Stimulated activated CD4-positive, alpha-beta T cell treated with anti-CD3 and anti-CD28 coated beads, Interleukin-15, amount 100 ng/mL, for 48 hours (primary cell): ENCODE measurements around the gene BEST2.

Experiments
- DNase-seq, 2 donors: peaks; one replicate each; pipeline ENCODE4 v3.0.0-alpha.2; 2020; ENCODE audit warnings: low read depth in 2 of 2

Gene BEST2

DNA sequence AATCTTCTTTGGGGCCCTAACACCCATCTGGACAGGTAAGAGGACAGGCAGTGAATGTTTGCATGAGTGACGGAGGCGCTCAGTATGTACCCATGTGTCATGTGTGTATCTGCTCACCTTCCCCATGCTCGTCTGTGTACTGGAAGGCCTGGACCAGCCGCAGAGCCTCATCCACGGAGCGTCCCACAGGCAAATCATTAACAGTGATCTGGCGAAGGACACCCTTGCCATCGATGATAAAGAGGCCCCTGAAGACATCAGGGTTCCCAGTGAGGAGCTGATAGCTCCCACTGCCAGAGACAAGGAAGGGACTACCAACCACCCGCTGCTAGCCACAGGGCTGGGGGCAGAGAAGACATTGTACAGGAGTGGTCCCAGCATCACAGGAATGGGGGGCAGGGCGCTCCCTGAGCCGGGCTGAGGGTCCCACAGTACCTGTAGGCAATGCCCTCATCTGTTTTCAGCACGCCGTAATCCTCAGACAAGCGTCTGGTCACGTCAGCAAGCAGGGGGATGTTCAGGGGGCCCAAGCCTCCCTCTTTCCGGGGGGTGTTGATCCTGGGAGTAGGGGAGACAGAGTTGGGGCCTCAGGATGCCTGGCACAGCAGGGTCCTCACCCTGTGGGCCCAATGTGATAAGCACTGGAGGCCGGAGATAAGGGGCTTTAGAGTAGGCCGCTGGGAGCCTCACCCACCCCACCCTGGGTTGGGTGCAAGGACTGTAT is 48.3 kb downstream of the BEST2 start:
- DNase-seq = no peak

DNA sequence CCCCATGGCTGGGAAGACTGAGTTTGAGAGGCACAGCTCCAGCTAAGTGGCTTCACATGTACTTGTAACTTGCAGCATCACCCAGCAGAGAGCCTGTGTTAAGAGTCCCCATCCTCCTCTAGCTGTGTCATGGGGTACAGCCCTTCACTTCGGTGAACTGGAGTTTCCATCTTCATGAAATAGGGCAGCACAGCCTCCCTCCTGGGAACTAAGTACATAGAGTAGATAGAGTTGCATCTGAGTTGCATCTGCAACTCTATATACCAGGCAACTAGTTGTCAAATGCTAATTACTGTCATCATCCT is 48.8 kb downstream of the BEST2 start:
- no peak for DNase-seq

DNA sequence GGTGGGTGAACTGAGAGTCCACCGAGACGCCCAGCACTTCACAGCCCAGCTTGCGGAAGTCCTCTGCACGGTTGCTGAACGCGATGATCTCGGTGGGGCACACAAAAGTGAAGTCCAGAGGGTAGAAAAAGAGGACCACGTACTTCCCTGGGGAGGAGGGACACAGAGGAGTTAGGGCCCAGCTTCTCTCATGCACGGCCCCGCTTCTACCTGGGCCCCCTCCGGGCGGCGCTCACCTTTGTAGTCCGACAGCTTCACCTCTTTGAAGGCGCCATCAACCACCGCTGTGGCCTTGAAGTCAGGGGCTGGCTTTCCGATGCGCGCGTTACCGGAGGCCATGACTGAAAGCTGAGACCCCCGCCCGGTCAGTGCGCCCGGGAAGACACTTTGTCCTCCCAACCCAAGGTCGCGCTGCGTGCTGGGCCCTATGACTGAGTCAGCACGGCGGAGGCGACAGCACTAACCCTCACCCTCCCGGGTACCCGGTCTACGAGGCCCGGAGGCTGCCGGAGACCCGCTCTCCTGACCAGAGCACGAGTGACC is 49.4 kb downstream of the BEST2 start:
- no peak for DNase-seq

DNA sequence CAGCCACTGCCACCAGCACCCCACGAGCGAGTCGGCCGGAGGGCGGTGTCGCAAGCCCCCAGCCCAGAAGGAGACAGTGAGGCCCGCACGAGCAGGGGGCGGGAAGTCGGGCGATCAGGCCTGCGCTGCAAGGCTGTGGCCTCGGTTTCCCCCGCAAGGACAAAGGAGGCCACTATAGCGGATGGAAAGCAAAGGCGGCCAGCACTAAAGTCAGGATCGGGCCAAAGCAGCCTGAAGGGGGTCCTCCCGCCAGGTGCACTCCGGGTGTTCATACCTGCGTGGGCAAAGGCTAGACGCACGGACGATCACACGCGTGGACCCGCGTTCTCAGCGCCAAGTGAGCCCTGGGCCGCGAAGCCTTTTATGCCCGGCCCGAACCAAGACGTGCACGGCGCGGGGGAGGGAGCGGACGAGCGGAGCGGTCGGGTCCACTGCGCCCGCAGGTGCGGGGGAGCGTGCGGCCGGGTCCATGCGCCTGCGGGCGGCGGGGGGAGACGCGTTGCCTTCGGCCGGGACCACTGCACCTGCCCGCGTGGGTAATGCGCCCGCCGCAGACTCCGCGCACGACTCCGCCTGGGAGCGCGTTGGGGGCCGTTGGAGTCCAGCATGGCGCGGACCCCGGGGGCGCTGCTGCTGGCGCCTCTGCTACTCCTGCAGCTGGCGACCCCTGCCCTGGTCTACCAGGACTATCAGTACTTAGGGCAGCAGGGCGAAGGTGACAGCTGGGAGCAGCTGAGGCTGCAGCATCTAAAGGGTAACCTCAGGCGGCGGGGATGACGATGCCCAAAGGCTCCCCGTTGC is 50.1 kb downstream of the BEST2 start, which contains the start of the genes PRDX2 and THSD8:
Gene PRDX2 (minus strand): TSS at position 335 of the 801 bp plus-strand sequence. CDS start 539 bp downstream, outside the sequence.
Gene THSD8 (plus strand): TSS at position 604 of the 801 bp plus-strand sequence. CDS start 3 bp downstream, at position 607.
- DNase-seq = peak; percentile 64 to 74

DNA sequence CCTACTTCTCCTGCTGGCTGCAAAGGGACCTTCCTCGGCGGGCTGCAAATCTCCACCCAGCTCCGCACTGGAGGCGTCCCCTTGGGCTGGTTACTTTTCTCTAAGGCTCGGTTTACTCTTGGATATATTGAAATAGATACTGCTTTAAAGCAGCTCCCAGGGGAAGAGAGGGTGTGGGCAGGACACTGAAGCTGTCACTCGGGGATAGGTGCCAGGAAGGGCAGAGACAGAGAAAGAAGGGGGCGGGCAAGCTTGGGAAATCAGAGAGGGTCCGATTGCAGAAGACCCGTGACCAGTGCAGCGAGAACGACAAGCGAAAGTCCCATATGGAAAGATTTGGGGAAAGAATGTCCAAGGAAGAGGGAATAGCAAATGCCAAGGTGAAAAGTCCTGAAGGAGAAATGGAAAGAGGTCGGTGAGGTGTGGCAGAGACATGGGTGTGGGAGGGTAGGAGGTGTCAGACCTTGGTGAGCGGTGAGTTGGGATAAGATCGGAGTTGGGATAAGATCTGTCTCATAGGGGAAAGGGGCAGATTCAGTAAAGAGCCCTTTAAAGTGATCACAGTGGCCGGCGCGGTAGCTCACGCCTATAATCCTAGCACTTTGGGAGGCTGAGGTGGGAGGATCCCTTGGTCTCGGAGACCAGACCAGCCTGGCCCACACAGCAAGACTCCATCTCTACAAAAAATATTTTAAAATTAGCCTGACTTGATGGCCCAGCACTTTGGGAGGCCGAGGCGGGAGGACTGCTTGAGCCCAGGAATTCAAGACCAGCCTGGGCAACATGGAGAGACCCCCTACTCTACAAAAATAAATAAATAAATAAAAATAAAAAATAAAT is 50.9 kb downstream of the BEST2 start:
- no peak for DNase-seq

DNA sequence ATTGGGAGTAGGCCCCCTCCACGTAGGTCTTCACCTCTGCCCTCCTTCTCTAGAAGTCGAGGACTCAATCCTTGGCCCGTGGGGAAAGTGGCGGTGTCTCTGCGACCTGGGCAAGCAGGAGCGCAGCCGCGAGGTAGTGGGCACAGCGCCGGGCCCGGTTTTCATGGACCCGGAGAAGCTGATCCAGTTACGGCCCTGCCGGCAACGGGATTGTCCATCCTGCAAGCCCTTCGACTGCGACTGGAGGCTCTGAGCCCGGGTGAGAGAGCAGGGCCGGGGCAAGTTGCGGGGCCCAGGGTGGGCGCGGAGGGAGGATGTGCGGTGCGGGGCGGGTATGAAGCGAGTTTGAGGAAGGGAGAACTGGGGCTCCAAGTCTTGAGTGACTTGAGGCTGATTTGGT is 52.5 kb downstream of the BEST2 start:
- DNase-seq = no peak

DNA sequence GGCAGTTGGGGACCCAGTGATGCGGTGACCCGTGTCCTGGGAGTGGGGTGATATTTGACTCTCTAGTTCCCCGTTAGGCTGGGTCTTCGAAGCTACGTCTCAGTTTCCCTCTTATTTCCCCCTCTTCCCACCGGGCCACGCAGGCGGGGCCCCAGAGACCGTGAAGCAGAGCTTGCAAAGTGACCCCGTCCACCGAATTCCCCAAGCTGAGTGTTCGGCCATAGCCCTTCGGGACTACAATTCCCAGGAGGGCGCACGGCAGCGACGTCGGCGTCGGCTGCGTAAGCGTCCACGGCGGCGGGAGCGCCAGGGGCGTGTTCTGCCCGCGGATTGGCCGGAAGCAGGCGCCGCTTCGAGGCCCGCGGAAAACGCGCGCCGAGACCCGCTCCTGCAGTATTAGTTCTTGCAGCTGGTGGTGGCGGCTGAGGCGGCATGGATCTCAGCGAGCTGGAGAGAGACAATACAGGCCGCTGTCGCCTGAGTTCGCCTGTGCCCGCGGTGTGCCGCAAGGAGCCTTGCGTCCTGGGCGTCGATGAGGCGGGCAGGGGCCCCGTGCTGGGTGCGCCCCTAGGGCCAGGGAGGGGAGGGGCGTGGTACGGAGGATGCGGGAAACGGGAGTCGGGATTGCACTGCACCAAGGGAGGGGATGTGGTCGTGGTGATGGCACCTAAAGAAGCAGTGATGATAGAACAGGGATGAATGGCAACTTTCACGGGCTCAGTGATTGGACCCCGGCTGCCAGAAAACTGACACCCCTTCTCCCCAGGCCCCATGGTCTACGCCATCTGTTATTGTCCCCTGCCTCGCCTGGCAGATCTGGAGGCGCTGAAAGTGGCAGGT is 54.9 kb downstream of the BEST2 start, which contains the start of gene RNASEH2A:
Gene RNASEH2A (plus strand): TSS at position 343 of the 840 bp plus-strand sequence. CDS start 90 bp downstream, at position 433.
- DNase-seq = peak; percentile 81 to 89
